ENCODE results near the gene OCEL1.

OCEL1 gene

DNA sequence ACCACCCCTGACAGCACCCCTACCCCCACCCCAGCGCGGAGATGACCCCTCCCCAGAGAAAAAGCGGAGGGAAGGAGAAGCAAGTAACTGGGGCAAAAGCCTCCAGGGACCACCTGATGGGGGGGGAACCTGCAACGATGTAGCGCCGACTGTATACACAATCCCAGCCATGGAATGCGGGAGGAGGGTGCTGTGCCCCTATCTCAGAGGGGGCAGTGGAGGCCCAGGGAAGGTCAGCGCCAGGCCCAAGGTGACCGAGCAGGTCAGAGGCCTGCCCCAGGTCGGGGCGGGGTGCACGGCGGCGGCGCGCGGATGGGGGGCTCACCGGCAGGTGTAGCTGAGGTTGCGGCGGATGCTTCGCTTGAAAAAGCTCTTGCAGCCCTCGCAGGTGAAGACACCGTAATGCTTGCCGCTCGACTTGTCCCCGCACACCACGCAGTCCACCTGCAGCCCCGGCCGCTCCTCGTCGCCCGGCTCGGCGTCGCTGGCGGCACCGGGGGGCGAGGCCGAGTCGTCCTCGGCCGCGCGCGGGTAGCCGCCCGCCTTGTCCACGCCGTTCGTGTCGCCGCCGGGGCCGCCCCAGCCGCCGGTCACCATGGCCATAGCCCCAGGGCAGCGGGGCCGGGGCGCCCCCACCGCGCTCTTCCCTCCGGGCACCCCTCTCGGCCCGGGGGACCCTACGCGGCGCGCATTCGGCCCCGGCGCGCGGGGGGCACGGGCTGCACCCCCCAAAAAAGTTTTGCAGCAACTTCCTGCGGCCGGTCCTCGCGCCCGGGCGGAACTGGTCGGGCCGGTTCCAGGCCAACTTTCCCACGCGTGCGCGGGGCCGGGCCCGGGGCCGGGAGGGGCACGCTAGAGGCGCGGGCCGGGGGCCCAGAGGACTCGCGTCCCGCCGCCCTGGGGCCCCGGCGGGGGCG is 18.9 kb downstream of the OCEL1 start:
- Histone ChIP-seq H3K36me3 (ENCODE audit: control insufficient read depth, insufficient read depth, low read length) (peaks cover 8% of the 10 kb centered on the region), H3K9me3 (ENCODE audit: control insufficient read depth, insufficient read depth, low read length) (no peaks in the 10 kb centered on the region), H3K4me1 (ENCODE audit: control insufficient read depth, insufficient read depth, low read length) (peaks cover 19% of the 10 kb centered on the region), H3K4me3 (ENCODE audit: low read depth, low read length) (peak overlapping the region; percentile 84), H3K27me3 (ENCODE audit: control insufficient read depth, insufficient read depth, low read length) (no peaks in the 10 kb centered on the region), H3K9ac (ENCODE audit: low read depth, low read length) (peak overlapping the region; percentile 24)

- Histone ChIP-seq H3K9me3 (ENCODE audit: control insufficient read depth, insufficient read depth, low read length) (no peaks in the 10 kb centered on the region), H3K27me3 (ENCODE audit: control insufficient read depth, insufficient read depth, low read length) (no peaks in the 10 kb centered on the region), H3K36me3 (ENCODE audit: control insufficient read depth, insufficient read depth, low read length) (peaks cover 4% of the 10 kb centered on the region)
Measured at GRCh38 chr19:17245535-17245984, 19.5 kb downstream of the OCEL1 start, which contains the start of gene NR2F6. Gene NR2F6 (minus strand): TSS chr19:17245919. CDS start chr19:17245220, 699 bp downstream.

GRCh38 chr19:17246681-17247425 is 20.8 kb downstream of the OCEL1 start:
- no peaks in the 10 kb centered on the region for H3K9me3 ChIP-seq (ENCODE audit: control insufficient read depth, insufficient read depth, low read length)
- H3K36me3 ChIP-seq (ENCODE audit: control insufficient read depth, insufficient read depth, low read length), result peaks cover 5% of the 10 kb centered on the region
- H3K9ac ChIP-seq (ENCODE audit: low read depth, low read length), result peak overlapping the region; percentile 47
- H3K4me1 ChIP-seq (ENCODE audit: control insufficient read depth, insufficient read depth, low read length), result peaks cover 19% of the 10 kb centered on the region
- H3K27me3 ChIP-seq (ENCODE audit: control insufficient read depth, insufficient read depth, low read length), result no peaks in the 10 kb centered on the region
- peak overlapping the region; percentile 49 for H3K4me3 ChIP-seq (ENCODE audit: low read depth, low read length)

More at GRCh38 chr19:17245535-17245984, 19.5 kb downstream of the OCEL1 start, which contains the start of gene NR2F6:
- peaks cover 19% of the 10 kb centered on the region for H3K4me1 ChIP-seq (ENCODE audit: control insufficient read depth, insufficient read depth, low read length)
- peak within 1 kb of the TSS; percentile 84 for H3K4me3 ChIP-seq (ENCODE audit: low read depth, low read length)
- peak within 1 kb of the TSS; percentile 60 for H3K9ac ChIP-seq (ENCODE audit: low read depth, low read length)

GRCh38 chr19:17248011-17248776 is 22.2 kb downstream of the OCEL1 start:
- Histone ChIP-seq H3K4me3 (ENCODE audit: low read depth, low read length) (peak overlapping the region; percentile 36), H3K9ac (ENCODE audit: low read depth, low read length) (peak overlapping the region; percentile 49), H3K27me3 (ENCODE audit: control insufficient read depth, insufficient read depth, low read length) (no peaks in the 10 kb centered on the region)

GRCh38 chr19:17249887-17250548 is 24.0 kb downstream of the OCEL1 start:
- no peak overlapping the region for H3K9ac ChIP-seq (ENCODE audit: low read depth, low read length)
- H3K27me3 ChIP-seq (ENCODE audit: control insufficient read depth, insufficient read depth, low read length), result no peaks in the 10 kb centered on the region
- H3K4me3 ChIP-seq (ENCODE audit: low read depth, low read length), result no peak overlapping the region
- H3K9me3 ChIP-seq (ENCODE audit: control insufficient read depth, insufficient read depth, low read length), result no peaks in the 10 kb centered on the region
- peaks cover 5% of the 10 kb centered on the region for H3K36me3 ChIP-seq (ENCODE audit: control insufficient read depth, insufficient read depth, low read length)
- H3K4me1 ChIP-seq (ENCODE audit: control insufficient read depth, insufficient read depth, low read length), result peaks cover 19% of the 10 kb centered on the region

More at GRCh38 chr19:17248011-17248776, 22.2 kb downstream of the OCEL1 start:
- Histone ChIP-seq H3K36me3 (ENCODE audit: control insufficient read depth, insufficient read depth, low read length) (peaks cover 5% of the 10 kb centered on the region), H3K4me1 (ENCODE audit: control insufficient read depth, insufficient read depth, low read length) (peaks cover 19% of the 10 kb centered on the region), H3K9me3 (ENCODE audit: control insufficient read depth, insufficient read depth, low read length) (no peaks in the 10 kb centered on the region)

DNA sequence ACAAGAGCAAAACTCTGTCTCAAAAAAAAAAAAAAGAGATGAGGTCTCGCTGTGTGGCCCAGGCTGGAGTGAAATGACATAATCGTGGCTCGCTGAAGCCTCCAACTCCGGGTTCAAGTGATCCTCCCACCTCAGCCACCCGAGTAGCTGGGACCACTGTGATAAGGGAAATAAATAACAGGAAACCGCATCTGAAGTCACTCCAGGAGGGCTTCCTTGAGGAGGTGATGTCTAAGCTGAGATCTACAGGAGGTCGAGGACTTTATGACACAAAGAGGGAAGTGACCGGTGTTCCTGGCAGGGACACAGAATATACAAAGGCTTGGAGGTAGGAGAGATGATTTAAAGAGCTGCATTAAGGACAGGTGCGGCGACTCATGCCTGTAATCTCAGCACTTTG is 28.6 kb downstream of the OCEL1 start:
- no peaks in the 10 kb centered on the region for H3K4me1 ChIP-seq (ENCODE audit: control insufficient read depth, insufficient read depth, low read length)
- no peak overlapping the region for H3K4me3 ChIP-seq (ENCODE audit: low read depth, low read length)
- peaks cover 7% of the 10 kb centered on the region for H3K36me3 ChIP-seq (ENCODE audit: control insufficient read depth, insufficient read depth, low read length)
- H3K27me3 ChIP-seq (ENCODE audit: control insufficient read depth, insufficient read depth, low read length), result no peaks in the 10 kb centered on the region
- H3K9me3 ChIP-seq (ENCODE audit: control insufficient read depth, insufficient read depth, low read length), result no peaks in the 10 kb centered on the region
- H3K9ac ChIP-seq (ENCODE audit: low read depth, low read length), result no peak overlapping the region

GRCh38 chr19:17255150-17255621 is 29.2 kb downstream of the OCEL1 start:
- H3K36me3 ChIP-seq (ENCODE audit: control insufficient read depth, insufficient read depth, low read length), result peaks cover 7% of the 10 kb centered on the region
- no peak overlapping the region for H3K9ac ChIP-seq (ENCODE audit: low read depth, low read length)
- no peak overlapping the region for H3K4me3 ChIP-seq (ENCODE audit: low read depth, low read length)
- H3K9me3 ChIP-seq (ENCODE audit: control insufficient read depth, insufficient read depth, low read length), result no peaks in the 10 kb centered on the region
- H3K4me1 ChIP-seq (ENCODE audit: control insufficient read depth, insufficient read depth, low read length), result no peaks in the 10 kb centered on the region
- no peaks in the 10 kb centered on the region for H3K27me3 ChIP-seq (ENCODE audit: control insufficient read depth, insufficient read depth, low read length)

- Histone ChIP-seq H3K9me3 (ENCODE audit: control insufficient read depth, insufficient read depth, low read length) (no peaks in the 10 kb centered on the region), H3K4me1 (ENCODE audit: control insufficient read depth, insufficient read depth, low read length) (no peaks in the 10 kb centered on the region), H3K27me3 (ENCODE audit: control insufficient read depth, insufficient read depth, low read length) (no peaks in the 10 kb centered on the region), H3K4me3 (ENCODE audit: low read depth, low read length) (no peak overlapping the region), H3K9ac (ENCODE audit: low read depth, low read length) (no peak overlapping the region), H3K36me3 (ENCODE audit: control insufficient read depth, insufficient read depth, low read length) (peaks cover 7% of the 10 kb centered on the region)
Measured at GRCh38 chr19:17256130-17256529, 30.1 kb downstream of the OCEL1 start.

GRCh38 chr19:17259118-17259780 is 33.2 kb downstream of the OCEL1 start:
- Histone ChIP-seq H3K36me3 (ENCODE audit: control insufficient read depth, insufficient read depth, low read length) (peaks cover 2% of the 10 kb centered on the region), H3K9me3 (ENCODE audit: control insufficient read depth, insufficient read depth, low read length) (no peaks in the 10 kb centered on the region), H3K4me1 (ENCODE audit: control insufficient read depth, insufficient read depth, low read length) (peaks cover under 1% of the 10 kb centered on the region), H3K9ac (ENCODE audit: low read depth, low read length) (no peak overlapping the region), H3K27me3 (ENCODE audit: control insufficient read depth, insufficient read depth, low read length) (no peaks in the 10 kb centered on the region), H3K4me3 (ENCODE audit: low read depth, low read length) (no peak overlapping the region)

GRCh38 chr19:17259934-17260333 is 33.9 kb downstream of the OCEL1 start:
- H3K9me3 ChIP-seq (ENCODE audit: control insufficient read depth, insufficient read depth, low read length), result no peaks in the 10 kb centered on the region
- H3K36me3 ChIP-seq (ENCODE audit: control insufficient read depth, insufficient read depth, low read length), result peaks cover 2% of the 10 kb centered on the region
- peaks cover 6% of the 10 kb centered on the region for H3K4me1 ChIP-seq (ENCODE audit: control insufficient read depth, insufficient read depth, low read length)
- H3K9ac ChIP-seq (ENCODE audit: low read depth, low read length), result no peak overlapping the region
- no peaks in the 10 kb centered on the region for H3K27me3 ChIP-seq (ENCODE audit: control insufficient read depth, insufficient read depth, low read length)
- H3K4me3 ChIP-seq (ENCODE audit: low read depth, low read length), result no peak overlapping the region
